Measurements from ENCODE around the gene FGD5.

FGD5 gene

DNA sequence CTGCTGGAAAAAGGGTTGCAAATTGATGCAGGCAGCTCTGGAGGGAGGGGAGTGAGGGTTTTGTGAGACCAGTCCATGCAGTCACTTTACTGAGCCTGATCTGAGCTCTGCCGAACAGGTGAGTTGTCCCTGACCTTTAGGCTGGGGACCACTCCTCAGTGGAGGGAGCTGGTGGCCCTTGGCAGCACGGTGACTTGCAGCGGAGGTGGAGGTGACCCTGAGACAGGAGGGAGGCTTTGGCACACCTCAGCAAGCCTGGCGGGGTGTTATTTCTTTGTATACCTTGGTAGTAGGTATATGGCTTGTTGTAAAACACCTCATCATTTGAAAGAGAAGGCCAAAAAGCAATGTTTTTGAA, 43.5 kb downstream of the FGD5 start:
- H3K4me3 ChIP-seq (replicated peaks in 1 of 2; ENCODE audit: low read depth in 2 of 2, low read length in 2 of 2), result no peak overlapping the region
- no peak for DNase-seq (ENCODE audit: low read depth in 2 of 2)
- TF ChIP-seq, protein P1, sequence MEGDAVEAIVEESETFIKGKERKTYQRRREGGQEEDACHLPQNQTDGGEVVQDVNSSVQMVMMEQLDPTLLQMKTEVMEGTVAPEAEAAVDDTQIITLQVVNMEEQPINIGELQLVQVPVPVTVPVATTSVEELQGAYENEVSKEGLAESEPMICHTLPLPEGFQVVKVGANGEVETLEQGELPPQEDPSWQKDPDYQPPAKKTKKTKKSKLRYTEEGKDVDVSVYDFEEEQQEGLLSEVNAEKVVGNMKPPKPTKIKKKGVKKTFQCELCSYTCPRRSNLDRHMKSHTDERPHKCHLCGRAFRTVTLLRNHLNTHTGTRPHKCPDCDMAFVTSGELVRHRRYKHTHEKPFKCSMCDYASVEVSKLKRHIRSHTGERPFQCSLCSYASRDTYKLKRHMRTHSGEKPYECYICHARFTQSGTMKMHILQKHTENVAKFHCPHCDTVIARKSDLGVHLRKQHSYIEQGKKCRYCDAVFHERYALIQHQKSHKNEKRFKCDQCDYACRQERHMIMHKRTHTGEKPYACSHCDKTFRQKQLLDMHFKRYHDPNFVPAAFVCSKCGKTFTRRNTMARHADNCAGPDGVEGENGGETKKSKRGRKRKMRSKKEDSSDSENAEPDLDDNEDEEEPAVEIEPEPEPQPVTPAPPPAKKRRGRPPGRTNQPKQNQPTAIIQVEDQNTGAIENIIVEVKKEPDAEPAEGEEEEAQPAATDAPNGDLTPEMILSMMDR (IDR thresholded peaks at IDR 0.05; ENCODE audit: low read depth, low read length), result no peak

DNA sequence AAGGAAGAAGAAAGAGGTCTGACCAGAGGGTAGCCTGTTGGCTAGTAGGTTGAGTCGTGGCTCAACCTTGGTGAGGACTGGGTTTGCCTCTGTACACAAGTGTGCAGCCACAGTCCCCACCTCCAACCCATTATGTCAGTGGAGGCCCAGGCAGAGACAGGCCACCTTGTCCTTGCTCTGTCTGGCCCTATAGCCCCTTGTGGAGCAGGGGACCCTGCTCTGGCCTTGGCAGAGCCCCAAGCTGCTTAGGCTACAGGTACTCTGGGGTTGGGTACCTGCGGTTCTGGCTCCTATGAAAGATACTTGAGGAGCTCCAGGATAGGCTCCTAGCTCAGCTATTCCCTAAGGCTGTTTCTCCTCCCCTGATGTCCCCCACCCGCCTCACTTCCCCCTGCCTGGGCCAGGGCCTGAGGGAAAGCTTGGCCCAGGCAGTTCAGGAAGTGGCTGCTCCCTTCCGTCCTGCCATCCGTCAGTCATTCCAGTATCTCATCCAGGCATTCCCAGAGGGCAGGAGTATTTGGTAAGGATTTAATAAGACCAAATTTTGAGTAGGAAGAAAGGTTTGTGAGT, 44.0 kb downstream of the FGD5 start:
- TF ChIP-seq, protein P1 (IDR thresholded peaks at IDR 0.05; ENCODE audit: low read depth, low read length), result no peak
- no peak for DNase-seq (ENCODE audit: low read depth in 2 of 2)
- no peak overlapping the region for H3K4me3 ChIP-seq (replicated peaks in 1 of 2; ENCODE audit: low read depth in 2 of 2, low read length in 2 of 2)

DNA sequence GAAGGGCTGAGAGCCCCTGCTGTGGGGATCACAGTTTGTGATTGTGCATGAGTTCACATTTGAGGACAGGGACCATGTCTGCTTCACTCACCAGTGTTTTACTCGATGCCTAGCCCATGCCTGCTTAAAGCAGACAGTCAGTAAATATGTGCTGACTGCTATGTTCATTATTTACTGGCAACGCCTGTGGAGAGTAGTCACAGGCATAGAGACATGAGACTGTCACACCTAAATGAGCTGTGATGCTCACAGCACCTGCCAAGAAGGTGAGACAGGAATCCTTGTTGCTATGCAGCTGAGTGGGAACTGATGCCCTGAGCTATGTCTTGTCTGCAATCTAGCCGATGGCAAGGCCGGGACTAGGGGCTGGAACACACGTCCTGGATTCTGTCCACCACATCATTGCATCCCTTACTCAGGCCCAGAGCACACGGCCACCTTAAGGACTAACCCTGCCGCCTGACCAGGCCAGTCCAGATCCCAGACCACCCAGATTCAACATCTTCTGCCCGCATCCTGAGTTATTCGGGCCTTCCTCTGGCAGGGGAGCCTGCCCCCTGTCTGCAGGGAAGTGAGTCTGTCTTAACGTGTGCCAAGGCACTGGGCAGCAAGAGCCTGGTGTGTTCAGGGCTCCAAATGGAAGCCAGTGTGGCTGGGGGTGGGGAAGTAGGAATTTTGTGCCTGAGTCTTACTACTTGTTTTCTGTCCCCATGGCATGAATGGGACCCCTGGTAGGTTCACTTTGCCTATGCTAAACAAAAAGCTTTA, 44.8 kb downstream of the FGD5 start:
- no peak for DNase-seq (ENCODE audit: low read depth in 2 of 2)
- TF ChIP-seq, protein P1 (IDR thresholded peaks at IDR 0.05; ENCODE audit: low read depth, low read length), result peak; percentile 18
- H3K4me3 ChIP-seq (replicated peaks in 1 of 2; ENCODE audit: low read depth in 2 of 2, low read length in 2 of 2), result no peak overlapping the region

DNA sequence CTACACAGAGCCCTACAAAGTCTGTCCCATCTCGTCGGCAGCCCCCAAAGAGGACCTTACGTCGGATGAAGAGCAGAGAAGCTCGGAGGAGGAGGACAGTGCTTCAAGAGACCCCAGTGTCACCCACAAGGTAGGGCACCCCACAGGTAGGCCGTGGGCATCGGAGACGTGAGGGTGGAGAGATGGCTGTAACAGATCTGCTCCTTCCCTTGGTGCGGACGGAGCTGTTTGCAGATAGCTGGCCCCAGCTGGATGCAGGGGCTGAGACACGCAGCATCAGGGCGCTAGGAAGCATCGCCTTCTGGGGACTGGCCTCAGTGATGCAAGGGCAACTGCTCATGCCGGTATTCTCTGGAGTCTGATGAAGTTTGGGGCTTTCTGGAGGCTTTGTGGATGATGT, 45.4 kb downstream of the FGD5 start:
- TF ChIP-seq, protein P1 (IDR thresholded peaks at IDR 0.05; ENCODE audit: low read depth, low read length), result no peak
- DNase-seq (ENCODE audit: low read depth in 2 of 2), result no peak
- H3K4me3 ChIP-seq (replicated peaks in 1 of 2; ENCODE audit: low read depth in 2 of 2, low read length in 2 of 2), result no peak overlapping the region

DNA sequence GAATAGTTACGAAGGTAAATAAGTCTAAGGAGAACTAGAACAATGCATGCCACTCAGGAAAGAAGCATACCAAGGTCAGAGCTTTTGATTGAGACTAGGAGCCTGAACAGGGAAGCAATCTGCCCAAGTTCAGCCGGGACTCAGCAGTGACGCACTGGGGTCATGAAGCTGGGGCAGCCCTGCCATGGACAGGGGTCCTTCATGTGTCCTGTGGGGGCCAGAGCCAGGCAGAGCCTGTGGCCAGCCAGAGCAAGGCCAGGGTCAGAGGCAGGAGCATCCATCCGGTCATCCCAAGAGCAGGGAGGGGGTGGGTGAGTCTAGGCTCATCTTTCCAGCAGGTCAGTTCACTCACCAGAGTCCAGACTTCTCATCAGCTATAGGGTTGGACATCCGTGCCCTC, 47.9 kb downstream of the FGD5 start:
- TF ChIP-seq, protein P1 (IDR thresholded peaks at IDR 0.05; ENCODE audit: low read depth, low read length), result no peak
- DNase-seq (ENCODE audit: low read depth in 2 of 2), result no peak
- H3K4me3 ChIP-seq (replicated peaks in 1 of 2; ENCODE audit: low read depth in 2 of 2, low read length in 2 of 2), result no peak overlapping the region

DNA sequence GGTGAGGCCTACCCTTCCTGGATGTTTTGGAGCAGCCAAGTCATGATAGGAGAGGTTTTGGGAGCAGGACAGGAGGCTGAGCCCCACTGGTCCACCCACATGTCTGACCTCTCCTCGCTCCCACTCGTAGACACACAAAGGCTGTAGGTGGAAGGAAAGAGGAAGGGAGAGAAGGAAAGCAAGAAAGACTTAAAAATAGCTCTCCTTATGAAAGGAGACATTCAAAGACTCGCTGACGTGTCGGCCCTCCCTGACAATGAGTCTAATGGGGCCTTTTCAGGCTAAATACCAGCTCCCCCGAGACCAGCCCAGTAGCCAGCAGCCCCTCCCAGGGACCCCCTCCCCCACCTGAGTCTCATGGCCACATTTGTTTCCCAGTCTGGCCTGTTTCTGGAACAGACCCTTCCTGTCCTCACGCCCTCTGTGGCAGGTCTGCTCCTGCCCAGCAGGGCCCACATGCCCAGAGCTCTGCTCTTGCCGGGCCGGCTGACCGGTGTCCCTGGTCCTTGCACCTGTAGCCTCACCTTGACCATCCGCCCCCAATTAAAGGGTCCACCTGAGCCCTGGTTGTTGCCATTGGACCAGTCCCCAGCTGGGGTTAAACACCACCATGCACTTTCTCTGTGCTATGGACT, 49.3 kb downstream of the FGD5 start:
- TF ChIP-seq, protein P1 (IDR thresholded peaks at IDR 0.05; ENCODE audit: low read depth, low read length), result no peak
- H3K4me3 ChIP-seq (replicated peaks in 1 of 2; ENCODE audit: low read depth in 2 of 2, low read length in 2 of 2), result no peak overlapping the region
- no peak for DNase-seq (ENCODE audit: low read depth in 2 of 2)
